Aorta (tissue), 5 donors: ENCODE data around the gene MRGPRD. TPM values are rescaled to one million over a fixed set of nuclear protein-coding genes. Genes with fewer than 3 reads are reported as not detected.

Source experiments
- ATAC-seq: fragments of 200-7000 bp; cut with Tn5 transposase; one replicate; pipeline ENCODE4 v1.9.1; 2022; ENCODE audit warnings: moderate library complexity; ENCODE audit not compliant: low FRiP score
- DNase-seq, 2 donors: peaks; one replicate each; pipeline ENCODE4 v3.0.0-alpha.2; 2020
- H3K27ac ChIP-seq, 2 donors: one replicate each; pipeline ENCODE4 v1.5.1; 2013; ENCODE audit warnings: low read length in 2 of 2, mild to moderate bottlenecking in 2 of 2, moderate library complexity in 2 of 2, control low read depth in 1 of 2, inconsistent platforms in 1 of 2, low read depth in 1 of 2
- H3K27me3 ChIP-seq, 2 donors: one replicate each; pipeline ENCODE4 v1.6.1; 2013; ENCODE audit warnings: control low read depth in 1 of 2, low read length in 1 of 2, mild to moderate bottlenecking in 1 of 2, moderate library complexity in 1 of 2; ENCODE audit not compliant: insufficient read depth in 2 of 2, control insufficient read depth in 1 of 2
- H3K36me3 ChIP-seq, 2 donors: one replicate each; pipeline ENCODE4 v1.6.1; 2013; ENCODE audit warnings: control low read depth in 1 of 2, low read length in 1 of 2, mild to moderate bottlenecking in 1 of 2; ENCODE audit not compliant: insufficient read depth in 2 of 2, control insufficient read depth in 1 of 2
- H3K4me1 ChIP-seq, 2 donors: one replicate each; pipeline ENCODE4 v1.6.1; 2013; ENCODE audit warnings: low read length in 2 of 2, control low read depth in 1 of 2, mild to moderate bottlenecking in 1 of 2, moderate library complexity in 1 of 2; ENCODE audit not compliant: insufficient read depth in 2 of 2, control insufficient read depth in 1 of 2
- H3K4me3 ChIP-seq, 2 donors: one replicate each; pipeline ENCODE4 v1.5.1; 2013; ENCODE audit warnings: low read length in 2 of 2, control low read depth in 1 of 2, mild to moderate bottlenecking in 1 of 2
- H3K9me3 ChIP-seq: one replicate; pipeline ENCODE4 v1.6.1; 2013; ENCODE audit warnings: mild to moderate bottlenecking, low read length; ENCODE audit not compliant: control insufficient read depth
- WGBS, 2 donors: extraction: QIAGEN DNeasy Blood & Tissue Kit; methylation state at CpG; one replicate each; pipeline ENCODE4 v1.1.7; 2013; 5-methylcytosine and 5-hydroxymethylcytosine counted together
- intact Hi-C, 2 donors: fragments of 100-400 bp; cut with DNase I; formaldehyde crosslinking; loops; one replicate each; pipeline versions ENCODE4 v1.14.2 to v1.15.0; 2022
- polyA plus RNA-seq, 2 donors: library from polyadenylated mRNA; stranded (reverse); fragments of 200-250 nt; gene quantifications; one replicate each; pipeline ENCODE4 v1.2.3, GENCODE V29; 2013
- total RNA-seq, 2 donors: library from RNA; stranded (reverse); fragmentation: NEBNext Ultra II Directional; extraction: Animal tissue kit (Norgen Biotek cat#: 25700); gene quantifications; one replicate each; pipeline ENCODE4 v1.2.1, GENCODE V29; 2021
- donor health status: healthy with polysubstance abuse.
- donor health status: Bipolar disorder and iron deficiency.
- donor health status: DM: no; HTN: no; CAD: no.
- donor health status: DM: no; HTN: no; CAD: no.
- donor health status: DM: yes; HTN: yes; CAD: no.

MRGPRD gene
- total and polyA plus RNA-seq, 4 donors: 0.49 TPM; not detected in 3

DNA sequence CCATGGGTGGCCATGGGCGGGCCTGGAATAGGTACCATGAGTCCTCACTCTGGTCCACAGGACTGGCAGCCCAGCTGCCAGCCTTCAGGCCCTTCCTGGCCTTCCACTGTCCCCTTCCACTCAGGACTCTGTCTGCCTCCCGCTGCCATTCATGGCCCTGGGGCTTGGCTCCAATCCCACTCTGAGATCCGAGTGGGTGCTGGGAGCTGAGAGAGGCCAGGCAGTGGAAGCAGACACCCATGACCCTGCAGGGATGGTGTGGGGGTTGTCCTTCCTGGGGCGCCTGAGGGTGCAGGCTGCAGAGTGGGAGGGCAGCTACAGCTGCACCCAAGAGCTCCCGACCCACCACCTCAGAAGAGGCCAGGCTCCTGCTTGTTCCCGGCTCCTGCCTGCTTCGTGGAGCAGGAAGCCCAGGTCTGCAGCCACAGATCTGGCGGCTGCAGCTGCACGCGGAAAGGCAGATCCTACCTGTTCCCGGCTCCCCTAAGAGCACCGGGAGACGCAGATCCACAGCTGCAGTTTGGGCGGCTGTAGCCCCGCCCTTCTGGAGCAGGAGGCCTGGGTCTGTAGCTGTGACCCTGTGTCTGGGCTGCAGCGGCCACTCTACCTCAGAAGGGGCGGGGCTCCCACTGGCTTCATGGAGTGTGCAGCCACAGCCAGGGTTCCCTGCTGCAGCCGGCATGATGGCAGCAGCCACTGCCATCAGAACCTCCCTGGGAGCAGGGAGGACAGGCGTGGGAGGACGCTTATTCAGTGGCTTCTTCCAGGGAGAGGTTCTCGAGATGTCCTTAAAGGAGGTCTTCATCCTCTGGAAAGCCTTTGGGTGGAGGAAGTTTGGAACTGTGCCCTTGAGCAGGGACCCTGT, 49.6 kb downstream of the MRGPRD start:
- 91% methylated on average over 21 of the region's 21 CpGs for WGBS, 2 donors
- no peaks in the 10 kb centered on the region for H3K27me3 ChIP-seq
- no peaks in the 10 kb centered on the region for H3K9me3 ChIP-seq
- H3K4me3 ChIP-seq: no peak overlapping the region
- ATAC-seq: no peak
- H3K27ac ChIP-seq: no peak overlapping the region
- intact Hi-C loops: no loop called here
- no peak for DNase-seq
- peaks cover 0 to 6% of the 10 kb centered on the region in 2 donors for H3K36me3 ChIP-seq
- H3K4me1 ChIP-seq: no peaks in the 10 kb centered on the region

Other genes with a start within 250 kb of the MRGPRD start
- gene TESMIN, start 229.5 kb downstream of the MRGPRD start, total RNA-seq: 1 to 10 TPM in 1 of 2 donors, under 1 TPM in 1; 0.42 to 1.5 TPM
- under 1 TPM in 1 of 2 donors, not detected in 1; 0.10 TPM for gene TESMIN, start 229.5 kb downstream of the MRGPRD start, polyA plus RNA-seq
- 10 to 100 TPM; 62.0 to 81.4 TPM for gene CPT1A, start 139.1 kb downstream of the MRGPRD start, total RNA-seq
- 10 to 100 TPM; 10.9 to 56.9 TPM for gene CPT1A, start 139.1 kb downstream of the MRGPRD start, polyA plus RNA-seq
- 10 to 100 TPM; 31.7 to 37.0 TPM for gene MRPL21, start 77.2 kb downstream of the MRGPRD start, total RNA-seq
- gene MRPL21, start 77.2 kb downstream of the MRGPRD start, polyA plus RNA-seq: 10 to 100 TPM; 51.7 to 69.7 TPM
- 10 to 100 TPM; 24.6 to 33.6 TPM for gene IGHMBP2, start 77.1 kb downstream of the MRGPRD start, total RNA-seq
- 10 to 100 TPM in 1 of 2 donors, 1 to 10 TPM in 1; 5.6 to 64.7 TPM for gene IGHMBP2, start 77.1 kb downstream of the MRGPRD start, polyA plus RNA-seq
- gene MRGPRF, start 32.3 kb upstream of the MRGPRD start, total RNA-seq: 100 to 1,000 TPM in 1 of 2 donors, 10 to 100 TPM in 1; 75.7 to 108 TPM
- 100 to 1,000 TPM in 1 of 2 donors, 10 to 100 TPM in 1; 26.4 to 130 TPM for gene MRGPRF, start 32.3 kb upstream of the MRGPRD start, polyA plus RNA-seq
- 10 to 100 TPM; 25.8 to 27.9 TPM for gene TPCN2, start 67.9 kb upstream of the MRGPRD start, total RNA-seq
- 10 to 100 TPM in 1 of 2 donors, 1 to 10 TPM in 1; 1.5 to 20.8 TPM for gene TPCN2, start 67.9 kb upstream of the MRGPRD start, polyA plus RNA-seq
- gene SMIM38, start 174.9 kb upstream of the MRGPRD start, total RNA-seq: 1 to 10 TPM; 1.6 to 2.8 TPM
- under 1 TPM in 1 of 2 donors, not detected in 1; 0.56 TPM for gene SMIM38, start 174.9 kb upstream of the MRGPRD start, polyA plus RNA-seq